ENCODE data around the gene HMGB2.

The HMGB2 gene

GRCh38 chr4:173334085-173334890 is at the start of gene HMGB2:
Gene HMGB2 (minus strand): TSS chr4:173334358. CDS start chr4:173333649, 709 bp downstream.
- DNase-seq: peak; percentile 90

GRCh38 chr4:173382349-173382748 is 48.2 kb upstream of the HMGB2 start:
- DNase-seq: no peak

DNA sequence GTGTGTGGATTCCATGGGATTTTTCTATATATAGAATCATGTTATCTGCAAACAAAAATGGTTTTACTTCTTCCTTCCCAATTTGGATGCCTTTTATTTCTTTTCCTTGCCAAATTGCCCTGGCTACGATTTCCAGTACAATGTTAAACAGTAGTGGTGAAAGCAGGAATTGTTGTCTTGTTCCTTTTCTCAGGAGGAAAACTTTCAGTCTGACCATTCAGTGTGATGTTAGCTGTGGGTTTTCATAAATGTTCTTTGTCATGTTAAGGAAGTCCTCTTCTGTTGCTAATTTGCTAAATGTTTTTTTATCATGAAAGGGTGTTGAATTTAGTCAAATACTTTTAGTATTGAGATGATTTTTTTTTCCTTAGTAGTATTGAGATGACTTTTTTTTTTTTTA is 47.5 kb upstream of the HMGB2 start:
- no peak for DNase-seq

DNA sequence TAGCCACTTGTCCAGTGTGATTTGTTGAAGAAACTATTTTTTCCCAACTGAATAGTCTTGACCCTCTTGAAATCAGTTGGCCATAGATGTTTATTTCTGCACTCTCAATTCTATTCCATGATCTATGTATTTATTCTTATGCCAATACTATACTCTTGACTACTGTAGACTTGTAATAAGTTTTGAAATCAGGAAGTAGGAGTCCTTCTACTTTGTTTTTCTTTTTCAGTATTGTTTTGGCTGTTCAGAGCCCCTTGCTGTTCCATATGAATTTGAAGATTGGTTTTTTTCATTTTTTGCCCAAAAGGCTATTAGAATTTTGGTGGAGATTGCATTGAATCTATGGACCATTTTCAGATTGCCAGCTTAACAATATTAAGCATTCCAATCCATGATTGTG is 46.8 kb upstream of the HMGB2 start:
- DNase-seq: no peak

GRCh38 chr4:173379929-173380328 is 45.8 kb upstream of the HMGB2 start:
- DNase-seq: no peak

DNA sequence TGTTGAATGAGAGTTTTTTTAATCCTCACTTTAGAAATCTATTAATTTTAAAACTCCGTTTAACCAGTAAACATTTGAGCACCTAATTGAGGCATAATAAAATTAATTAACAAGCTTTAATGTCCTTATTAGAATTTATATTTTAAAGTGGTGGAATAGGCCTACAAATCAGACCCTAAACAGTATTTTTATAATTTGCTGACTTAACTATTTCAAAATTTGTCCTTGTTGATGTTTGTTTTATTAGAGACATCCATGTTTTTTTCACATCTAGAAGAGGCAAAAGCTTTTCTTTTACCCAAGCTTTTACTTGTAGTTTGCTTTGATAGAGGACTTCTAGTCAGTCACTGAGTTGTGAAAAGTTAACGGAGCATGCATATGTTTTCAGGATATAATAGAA is 40.4 kb upstream of the HMGB2 start:
- DNase-seq: no peak

GRCh38 chr4:173371292-173372192 is 37.4 kb upstream of the HMGB2 start:
- no peak for DNase-seq

DNA sequence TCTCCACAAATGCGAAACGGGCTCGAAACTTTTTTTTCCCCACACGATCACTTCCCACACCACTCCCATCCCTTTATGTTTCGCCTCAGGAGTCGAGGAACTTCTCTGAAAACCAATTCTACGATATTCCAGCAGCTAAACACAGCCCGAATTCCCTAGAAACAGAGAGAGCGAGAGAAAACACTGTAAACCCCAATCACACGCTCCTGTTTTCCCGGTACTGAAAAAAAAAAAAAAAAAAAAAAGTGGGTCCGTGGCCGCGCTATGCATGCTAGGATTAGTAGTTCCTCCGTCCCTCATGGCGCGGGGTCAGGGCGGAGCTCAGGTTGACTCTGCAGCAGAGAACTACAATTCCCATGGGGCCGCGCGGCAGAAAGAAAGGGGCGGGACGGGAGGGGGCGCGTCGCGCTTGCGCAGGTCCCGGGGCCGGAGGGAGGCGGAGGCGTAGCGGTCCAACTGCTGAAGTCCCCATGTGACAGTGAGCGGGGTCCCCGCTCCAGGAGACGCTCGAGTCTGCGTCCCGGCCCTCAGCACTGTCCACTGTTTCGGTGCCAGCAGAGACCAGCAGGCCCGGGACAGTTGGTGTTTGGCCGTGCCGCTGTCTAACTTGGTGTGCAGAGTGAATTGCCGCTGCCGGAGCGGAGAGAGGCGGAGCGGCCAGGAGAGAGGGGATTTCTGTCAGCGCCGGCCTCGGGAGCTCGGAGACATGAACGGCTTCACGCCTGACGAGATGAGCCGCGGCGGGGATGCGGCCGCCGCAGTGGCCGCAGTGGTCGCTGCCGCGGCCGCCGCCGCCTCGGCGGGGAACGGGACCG is 36.5 kb upstream of the HMGB2 start, which contains the start of gene SAP30:
TSS of gene SAP30 (plus strand) at position 478 of the 815 bp plus-strand sequence. CDS start at position 707, 229 bp downstream.
- peak; percentile 78 for DNase-seq

DNA sequence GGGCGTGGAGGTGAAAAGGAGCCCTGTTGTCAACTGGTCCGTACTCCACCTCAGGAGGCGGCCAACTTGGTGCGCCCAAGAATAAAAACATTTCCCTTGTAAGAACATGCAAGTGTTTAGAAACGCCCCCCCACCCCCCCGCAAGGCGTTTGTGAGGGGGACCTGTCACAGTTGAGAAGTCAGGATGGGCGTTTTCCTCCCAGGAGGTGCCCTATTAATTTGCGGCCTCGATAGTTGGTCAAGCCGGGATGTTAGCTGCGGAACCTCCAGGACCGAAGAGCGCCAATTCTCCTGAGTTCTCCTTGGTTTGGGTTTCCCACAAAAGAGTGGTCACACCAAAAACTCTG is 35.9 kb upstream of the HMGB2 start:
- no peak for DNase-seq

GRCh38 chr4:173367946-173368345 is 33.8 kb upstream of the HMGB2 start:
- no peak for DNase-seq

DNA sequence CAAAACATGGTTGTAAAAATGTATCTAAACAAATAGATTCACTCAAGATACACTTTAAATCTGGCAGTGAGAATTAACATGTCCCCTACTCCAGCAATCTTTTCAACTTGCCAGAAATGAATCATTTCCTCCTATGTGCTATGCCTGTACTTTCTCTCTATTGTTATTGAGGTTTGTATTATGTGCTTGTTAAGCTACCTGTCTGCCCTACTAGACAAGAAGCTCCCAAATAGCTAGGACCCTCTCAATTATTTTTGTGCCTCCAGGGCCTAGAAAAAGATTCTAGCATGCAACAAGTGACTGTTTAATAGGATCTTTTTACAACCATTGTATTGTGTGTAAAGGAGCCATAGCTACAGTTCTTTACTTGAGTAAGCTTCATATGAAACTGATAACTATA is 33.1 kb upstream of the HMGB2 start:
- no peak for DNase-seq

DNA sequence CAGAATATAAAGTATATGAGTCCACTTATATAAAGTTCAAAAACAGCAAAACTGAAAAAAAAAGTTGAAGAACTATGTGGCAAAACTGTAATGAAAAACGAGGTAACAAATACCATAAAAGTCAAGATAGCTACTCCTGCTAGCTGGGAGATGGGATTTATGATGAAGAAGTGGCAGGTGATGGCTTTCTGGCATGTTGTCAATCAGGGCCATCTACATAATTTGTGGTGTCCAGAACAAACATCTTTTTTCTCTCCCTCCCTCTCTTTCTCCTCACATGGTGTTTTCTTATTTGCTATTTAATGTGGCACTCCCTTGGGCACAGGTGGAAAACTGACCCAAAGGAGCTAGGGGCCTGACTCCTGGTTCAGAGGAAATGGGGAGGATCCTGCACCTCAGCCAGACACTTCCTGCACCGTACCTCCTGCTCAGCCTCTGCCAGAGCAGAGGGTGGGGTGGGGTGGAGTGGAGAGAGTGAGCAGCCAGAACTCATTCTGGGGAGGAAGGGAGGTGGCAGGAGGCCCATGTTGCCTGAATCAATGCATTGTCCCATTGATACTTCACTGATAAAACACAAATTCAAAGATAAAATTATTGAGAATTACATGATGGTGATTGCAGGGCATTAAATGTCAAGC is 31.3 kb upstream of the HMGB2 start:
- DNase-seq: no peak

DNA sequence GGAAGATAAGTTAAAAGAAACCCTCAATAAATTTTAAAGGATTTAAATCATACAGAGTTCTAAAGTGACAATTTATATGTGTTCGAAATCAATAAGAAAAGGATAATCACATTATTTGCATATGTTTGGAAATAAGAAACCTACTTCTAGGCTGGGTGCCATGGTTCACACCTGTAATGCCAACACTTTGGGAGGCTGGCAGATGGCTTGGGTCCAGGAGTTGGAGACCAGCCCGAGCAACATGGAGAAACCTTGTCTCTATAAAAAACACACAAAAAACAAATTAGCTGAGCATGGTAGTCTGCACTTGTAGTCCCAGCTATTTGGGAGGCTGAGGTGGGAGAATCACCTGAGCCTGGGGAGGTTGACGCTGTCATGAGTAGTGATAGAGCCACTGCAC is 28.5 kb upstream of the HMGB2 start:
- no peak for DNase-seq

DNA sequence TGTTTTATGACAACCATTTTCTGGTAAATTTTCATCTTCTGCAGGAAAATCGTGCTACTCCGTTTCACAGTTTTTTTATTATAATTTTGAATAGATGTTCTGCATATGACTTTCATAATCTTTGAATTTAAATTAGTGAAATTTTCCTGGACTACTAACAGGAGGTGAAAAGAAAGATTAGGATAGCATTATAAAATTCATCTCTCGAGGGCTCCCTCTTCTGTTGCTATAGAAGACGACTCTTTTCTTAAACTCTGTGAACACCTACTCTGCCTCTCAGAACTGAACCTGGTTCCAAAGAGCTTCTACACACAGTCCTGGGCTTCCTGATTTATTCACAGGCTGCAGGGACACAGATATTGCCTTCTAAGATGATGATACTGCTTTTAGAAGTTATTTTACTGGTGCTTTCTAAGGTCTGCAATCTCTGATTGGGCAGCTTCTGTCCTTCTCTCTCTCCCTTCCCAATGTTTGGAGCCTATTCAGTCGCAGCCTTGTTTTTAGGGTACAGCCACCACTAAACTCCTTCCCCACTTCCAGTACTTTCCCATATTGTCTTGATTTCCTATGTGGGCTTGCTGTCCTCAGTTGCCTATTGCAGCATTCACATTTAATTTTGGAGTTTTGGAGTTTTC is 26.5 kb upstream of the HMGB2 start:
- DNase-seq: no peak

DNA sequence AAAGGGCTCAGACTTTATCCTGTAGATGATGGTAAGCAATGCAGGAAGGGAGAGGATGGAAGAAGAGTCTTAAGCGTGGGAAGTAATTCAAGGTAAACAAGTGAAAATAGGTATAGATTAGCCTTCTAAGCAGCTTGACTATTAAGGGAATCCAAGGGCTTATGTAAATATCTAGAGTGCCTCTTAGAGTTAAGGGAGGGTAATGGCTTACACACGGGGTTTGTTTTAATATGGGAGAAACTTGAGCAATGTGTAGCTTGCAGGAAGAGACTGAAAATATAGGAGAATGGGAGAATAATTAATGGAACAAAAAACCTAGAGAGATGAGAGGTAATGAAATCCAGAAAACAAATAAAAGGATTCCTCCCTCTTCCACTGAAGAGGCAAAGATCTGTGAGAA is 23.8 kb upstream of the HMGB2 start:
- DNase-seq: no peak

GRCh38 chr4:173347467-173347866 is 13.3 kb upstream of the HMGB2 start:
- no peak for DNase-seq

- DNase-seq: no peak
Observed at GRCh38 chr4:173346074-173346473, 11.9 kb upstream of the HMGB2 start.

- DNase-seq: no peak
Observed at GRCh38 chr4:173345648-173346047, 11.5 kb upstream of the HMGB2 start.

DNA sequence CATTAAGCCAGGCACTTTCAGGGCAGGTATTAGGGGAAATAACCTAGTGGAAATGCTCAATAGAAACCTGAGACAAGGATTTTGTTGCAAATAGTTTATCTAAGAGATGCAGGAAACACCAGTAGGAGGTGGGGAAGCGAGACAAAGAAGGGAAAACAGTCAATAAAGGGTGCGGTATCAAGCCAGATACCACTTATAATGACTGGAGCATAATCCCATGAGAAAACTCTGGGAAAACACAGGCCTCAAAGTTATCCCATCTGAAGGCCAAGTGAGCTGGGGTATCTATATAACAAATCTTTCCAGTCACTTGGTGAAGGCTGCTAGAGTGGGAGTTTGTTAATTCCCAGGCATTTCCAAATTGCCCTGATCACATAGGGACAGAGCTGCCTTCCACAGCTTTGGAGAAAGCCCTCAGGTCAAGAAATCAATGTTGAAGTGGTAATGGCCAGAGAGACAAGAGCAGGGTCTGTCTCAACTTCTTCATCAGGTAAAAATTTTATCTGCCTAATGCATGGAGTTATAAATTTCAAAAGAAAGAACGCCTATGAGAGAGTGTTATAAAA is 9.8 kb upstream of the HMGB2 start:
- no peak for DNase-seq

- no peak for DNase-seq
Observed at GRCh38 chr4:173337463-173337862, 3.3 kb upstream of the HMGB2 start.

GRCh38 chr4:173334891-173335752 is 964 bp upstream of the HMGB2 start:
- peak; percentile 14 for DNase-seq

Data from GOT3 (cell line).